K562 (cell line): Measurements from ENCODE around the gene MEAF6. TPM values are rescaled to one million over a fixed set of nuclear protein-coding genes. Genes with fewer than 3 reads are reported as not detected.

ENCODE experiments used
- BRCA1 ChIP-seq, 2 experiments: fragments of 450-650 bp in 1 of 2; sonication (generic) in 1 of 2; formaldehyde crosslinking in 1 of 2; IDR thresholded peaks; 2 replicates each; pipeline versions ENCODE4 v1.5.0 to v1.6.1; 2017 to 2020; ENCODE audit warnings: mild to moderate bottlenecking in 1 of 2, missing genetic modification reagents in 1 of 2
- EP300 ChIP-seq: IDR thresholded peaks from 2 replicates; pipeline ENCODE4 v1.6.1; 2012; ENCODE audit warnings: low read length, improper control_type of control experiment
- GATA2 ChIP-seq: sonication (generic); formaldehyde crosslinking; IDR thresholded peaks from 2 replicates; pipeline ENCODE4 v1.4.0; 2020; ENCODE audit warnings: mild to moderate bottlenecking, missing genetic modification reagents
- IFI16 ChIP-seq: fragments of 250-450 bp; sonication (Bioruptor Pico); IDR thresholded peaks from 2 replicates; pipeline ENCODE4 v2.1.2; 2022; ENCODE audit warnings: mild to moderate bottlenecking, inconsistent platforms
- MAFG ChIP-seq: fragments of 450-650 bp; conservative IDR thresholded peaks from 2 replicates; pipeline ENCODE4 v1.6.1; 2016; ENCODE audit warnings: missing genetic modification characterization, missing compliant biosample characterization
- MBD2 ChIP-seq: sonication (generic); IDR thresholded peaks from 2 replicates; pipeline ENCODE4 v1.6.1; 2016; ENCODE audit warnings: low read depth, borderline replicate concordance
- MYBL2 ChIP-seq, 2 experiments: fragments of 450-650 bp in 1 of 2; sonication (generic) in 1 of 2; formaldehyde crosslinking in 1 of 2; IDR thresholded peaks; 2 replicates each; pipeline versions ENCODE4 v1.6.1 to v1.8.1; 2017 to 2022; ENCODE audit warnings: borderline replicate concordance in 1 of 2, inconsistent platforms in 1 of 2, low read depth in 1 of 2, mild to moderate bottlenecking in 1 of 2, missing genetic modification reagents in 1 of 2, moderate library complexity in 1 of 2
- MYNN ChIP-seq, 2 experiments: sonication (generic); formaldehyde crosslinking in 1 of 2; IDR thresholded peaks; 2 replicates each; pipeline versions ENCODE4 v1.5.0 to v1.6.1; 2016 to 2020; ENCODE audit warnings: antibody characterized with exemption in 1 of 2, missing genetic modification reagents in 1 of 2
- NCOA4 ChIP-seq: fragments of 450-650 bp; IDR thresholded peaks from 2 replicates; pipeline ENCODE4 v1.6.1; 2018; ENCODE audit warnings: mild to moderate bottlenecking; ENCODE audit not compliant: partially characterized antibody
- NONO ChIP-seq, 2 experiments: fragments of 200-400 bp in 1 of 2; fragments of 450-650 bp in 1 of 2; formaldehyde crosslinking in 1 of 2; IDR thresholded peaks; 2 replicates each; pipeline ENCODE4 v1.6.1; 2017; ENCODE audit warnings: low read depth in 2 of 2, mild to moderate bottlenecking in 2 of 2, moderate library complexity in 2 of 2, low read length in 1 of 2
- NRF1 ChIP-seq, 2 experiments: fragments of 450-650 bp; IDR thresholded peaks in 1 of 2; conservative IDR thresholded peaks in 1 of 2; 2 replicates each; pipeline ENCODE4 v1.6.1; 2014; ENCODE audit warnings: mild to moderate bottlenecking in 2 of 2
- PTTG1 ChIP-seq: fragments of 450-650 bp; IDR thresholded peaks from 2 replicates; pipeline ENCODE4 v1.6.1; 2016; ENCODE audit warnings: low read depth, mild to moderate bottlenecking, missing genetic modification characterization, missing compliant biosample characterization
- SAFB ChIP-seq: fragments of 200-400 bp; formaldehyde crosslinking; IDR thresholded peaks from 2 replicates; pipeline ENCODE4 v1.6.1; 2017; ENCODE audit warnings: low read depth, low read length, borderline replicate concordance
- SNRNP70 ChIP-seq: fragments of 200-400 bp; formaldehyde crosslinking; optimal IDR thresholded peaks from 2 replicates; pipeline ENCODE3; 2017; ENCODE audit warnings: low read depth, low read length
- SRSF3 ChIP-seq: fragments of 200-400 bp; formaldehyde crosslinking; IDR thresholded peaks from 2 replicates; pipeline ENCODE4 v1.6.1; 2016; ENCODE audit warnings: mild to moderate bottlenecking, low read length, moderate library complexity; ENCODE audit not compliant: insufficient read depth
- TRIM28 ChIP-seq: fragments of 450-650 bp; IDR thresholded peaks from 2 replicates; pipeline ENCODE4 v1.6.1; 2017
- ZNF143 ChIP-seq: sonication (generic); formaldehyde crosslinking; IDR thresholded peaks from 2 replicates; pipeline ENCODE4 v1.9.0; 2022; ENCODE audit warnings: mild to moderate bottlenecking, missing genetic modification reagents
- ZNF586 ChIP-seq: fragments of 450-650 bp; formaldehyde crosslinking; conservative IDR thresholded peaks from 2 replicates; pipeline ENCODE4 v1.4.0; 2020; ENCODE audit warnings: mild to moderate bottlenecking, moderate library complexity
- polyA plus RNA-seq, 8 experiments: library from polyadenylated mRNA; depleted of rRNA in 4 of 8; stranded (reverse) in 5 of 8; unstranded in 3 of 8; fragments of >200 nt; fragmentation: Nextera tagmentation in 2 of 8; fragmentation: Illumina TruSeq in 1 of 8; extraction: Ambion mirVana in 2 of 8; extraction: Trizol in 1 of 8; gene quantifications; 2 replicates each; pipeline versions ENCODE4 v1.2.1 to v1.2.3, GENCODE V29; 2011 to 2014; ENCODE audit warnings: inconsistent platforms in 1 of 8, missing spikeins in 1 of 8
- total RNA-seq, 7 experiments: library from RNA; depleted of rRNA in 6 of 7; stranded (reverse); fragments of >200 nt in 6 of 7; fragmentation: Illumina TruSeq in 2 of 7; extraction: Trizol in 2 of 7; gene quantifications; 2 replicates each; pipeline versions ENCODE4 v1.2.1 to v1.2.3, GENCODE V29; 2011 to 2021; ENCODE audit warnings: low replicate concordance in 1 of 7
- TF ChIP-seq, protein P1 (sequence below), 2 experiments: fragments of 450-650 bp; IDR thresholded peaks; 2 replicates each; pipeline ENCODE4 v1.6.1; 2018; ENCODE audit warnings: mild to moderate bottlenecking in 2 of 2, low read depth in 1 of 2; ENCODE audit not compliant: partially characterized antibody in 2 of 2
- TF ChIP-seq, protein P2 (sequence below): fragments of 250-450 bp; sonication (Bioruptor Pico); IDR thresholded peaks from 2 replicates; pipeline ENCODE4 v1.5.0; 2021
- TF ChIP-seq, protein P3 (sequence below): sonication (generic); formaldehyde crosslinking; IDR thresholded peaks from 2 replicates; pipeline ENCODE4 v1.8.0; 2022; ENCODE audit warnings: mild to moderate bottlenecking, low read depth, missing genetic modification reagents

The MEAF6 gene
- total and polyA plus RNA-seq, 9 of the 15 experiments (the other 6 are each of a cell fraction or from before 2014, with no cell fraction given), result 55.0 to 151 (median 92.3) TPM

DNA sequence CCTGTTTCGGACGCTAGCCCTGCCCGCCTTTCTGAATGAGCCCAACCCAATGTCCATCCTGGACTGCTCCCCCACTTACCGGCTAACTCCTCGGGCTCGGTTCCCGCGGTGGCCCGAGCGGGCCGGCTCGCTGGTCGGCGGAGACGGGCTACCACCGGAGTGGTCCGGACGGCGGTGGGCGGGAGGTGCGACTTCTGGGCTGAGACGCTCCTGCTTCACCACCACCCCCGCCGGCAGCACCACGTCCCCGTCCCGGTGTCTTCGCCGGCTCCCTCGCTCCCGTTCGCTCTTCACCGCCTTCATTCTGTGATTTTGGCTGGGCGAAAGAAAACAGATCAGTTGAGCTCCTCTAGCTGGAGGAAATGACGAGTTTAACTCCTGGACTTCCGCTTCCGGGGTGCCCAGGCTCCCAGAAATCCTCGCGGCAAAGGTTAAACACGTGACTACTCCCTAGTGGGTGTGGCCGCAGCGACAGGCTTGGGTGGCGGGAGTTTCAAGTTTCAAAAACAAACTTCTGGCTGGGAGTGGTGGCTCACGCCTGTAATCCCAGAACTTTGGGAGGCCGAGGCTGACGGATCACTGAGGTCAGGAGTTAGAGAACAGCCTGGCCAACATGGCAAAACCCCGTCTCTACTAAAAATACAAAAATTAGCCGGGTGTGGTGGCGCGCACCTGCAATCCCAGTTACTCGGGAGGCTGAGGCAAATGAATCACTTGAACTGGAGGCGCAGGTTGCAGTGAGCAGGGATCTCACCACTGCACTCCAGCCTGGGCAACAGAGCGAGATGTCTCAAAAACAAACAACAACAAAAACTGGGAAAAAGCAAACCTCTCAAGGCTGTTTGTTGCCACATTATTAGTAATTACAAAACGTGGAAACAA lies 39.6 kb upstream of the MEAF6 start, which contains the start of gene SNIP1 (continued):
- TF ChIP-seq, protein P1, sequence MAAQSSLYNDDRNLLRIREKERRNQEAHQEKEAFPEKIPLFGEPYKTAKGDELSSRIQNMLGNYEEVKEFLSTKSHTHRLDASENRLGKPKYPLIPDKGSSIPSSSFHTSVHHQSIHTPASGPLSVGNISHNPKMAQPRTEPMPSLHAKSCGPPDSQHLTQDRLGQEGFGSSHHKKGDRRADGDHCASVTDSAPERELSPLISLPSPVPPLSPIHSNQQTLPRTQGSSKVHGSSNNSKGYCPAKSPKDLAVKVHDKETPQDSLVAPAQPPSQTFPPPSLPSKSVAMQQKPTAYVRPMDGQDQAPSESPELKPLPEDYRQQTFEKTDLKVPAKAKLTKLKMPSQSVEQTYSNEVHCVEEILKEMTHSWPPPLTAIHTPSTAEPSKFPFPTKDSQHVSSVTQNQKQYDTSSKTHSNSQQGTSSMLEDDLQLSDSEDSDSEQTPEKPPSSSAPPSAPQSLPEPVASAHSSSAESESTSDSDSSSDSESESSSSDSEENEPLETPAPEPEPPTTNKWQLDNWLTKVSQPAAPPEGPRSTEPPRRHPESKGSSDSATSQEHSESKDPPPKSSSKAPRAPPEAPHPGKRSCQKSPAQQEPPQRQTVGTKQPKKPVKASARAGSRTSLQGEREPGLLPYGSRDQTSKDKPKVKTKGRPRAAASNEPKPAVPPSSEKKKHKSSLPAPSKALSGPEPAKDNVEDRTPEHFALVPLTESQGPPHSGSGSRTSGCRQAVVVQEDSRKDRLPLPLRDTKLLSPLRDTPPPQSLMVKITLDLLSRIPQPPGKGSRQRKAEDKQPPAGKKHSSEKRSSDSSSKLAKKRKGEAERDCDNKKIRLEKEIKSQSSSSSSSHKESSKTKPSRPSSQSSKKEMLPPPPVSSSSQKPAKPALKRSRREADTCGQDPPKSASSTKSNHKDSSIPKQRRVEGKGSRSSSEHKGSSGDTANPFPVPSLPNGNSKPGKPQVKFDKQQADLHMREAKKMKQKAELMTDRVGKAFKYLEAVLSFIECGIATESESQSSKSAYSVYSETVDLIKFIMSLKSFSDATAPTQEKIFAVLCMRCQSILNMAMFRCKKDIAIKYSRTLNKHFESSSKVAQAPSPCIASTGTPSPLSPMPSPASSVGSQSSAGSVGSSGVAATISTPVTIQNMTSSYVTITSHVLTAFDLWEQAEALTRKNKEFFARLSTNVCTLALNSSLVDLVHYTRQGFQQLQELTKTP (IDR thresholded peaks at IDR 0.05; ENCODE audit: low read depth in 1 of 2, partially characterized antibody in 2 of 2), result peak in 1 of 2 experiments; percentile 85
- TF ChIP-seq SNRNP70 (no peak), MYNN (IDR thresholded peaks at IDR 0.05) (no peak), MYNN (CRISPR knock-in tag; IDR thresholded peaks at IDR 0.05) (no peak), MAFG (no peak), BRCA1 (IDR thresholded peaks at IDR 0.05) (no peak), BRCA1 (CRISPR knock-in tag; IDR thresholded peaks at IDR 0.05) (no peak), GATA2 (CRISPR knock-in tag) (no peak), NCOA4 (no peak), MYBL2 (IDR thresholded peaks at IDR 0.05; ENCODE audit: low read depth) (peak; percentile 98), MYBL2 (CRISPR knock-in tag; IDR thresholded peaks at IDR 0.05; ENCODE audit: borderline replicate concordance) (peak; percentile 49; the same call in 1 of the 2 replicates), SAFB (no peak), SRSF3 (no peak), TRIM28 (peak; percentile 99), IFI16 (CRISPR knock-in tag) (no peak), ZNF143 (CRISPR knock-in tag) (peak; percentile 86), NRF1 (conservative IDR thresholded peaks at IDR 0.05 in 1 of 2, IDR thresholded peaks at IDR 0.05 in 1 of 2) (peak; percentile 41 to 53; a peak in 3 of 4 replicates), EP300 (0 out of 2 replicates have a peak, but pooled peaks have one; percentile 24), ZNF586 (CRISPR knock-in tag) (no peak), PTTG1 (tag) (no peak), MBD2 (peak; percentile 81), NONO (IDR thresholded peaks at IDR 0.05; ENCODE audit: low read depth in 2 of 2, low read length in 1 of 2) (no peak)
- TF ChIP-seq, protein P2, sequence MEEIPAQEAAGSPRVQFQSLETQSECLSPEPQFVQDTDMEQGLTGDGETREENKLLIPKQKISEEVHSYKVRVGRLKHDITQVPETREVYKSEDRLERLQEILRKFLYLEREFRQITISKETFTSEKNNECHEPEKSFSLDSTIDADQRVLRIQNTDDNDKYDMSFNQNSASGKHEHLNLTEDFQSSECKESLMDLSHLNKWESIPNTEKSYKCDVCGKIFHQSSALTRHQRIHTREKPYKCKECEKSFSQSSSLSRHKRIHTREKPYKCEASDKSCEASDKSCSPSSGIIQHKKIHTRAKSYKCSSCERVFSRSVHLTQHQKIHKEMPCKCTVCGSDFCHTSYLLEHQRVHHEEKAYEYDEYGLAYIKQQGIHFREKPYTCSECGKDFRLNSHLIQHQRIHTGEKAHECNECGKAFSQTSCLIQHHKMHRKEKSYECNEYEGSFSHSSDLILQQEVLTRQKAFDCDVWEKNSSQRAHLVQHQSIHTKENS (CRISPR knock-in tag), result no peak
- TF ChIP-seq, protein P3, sequence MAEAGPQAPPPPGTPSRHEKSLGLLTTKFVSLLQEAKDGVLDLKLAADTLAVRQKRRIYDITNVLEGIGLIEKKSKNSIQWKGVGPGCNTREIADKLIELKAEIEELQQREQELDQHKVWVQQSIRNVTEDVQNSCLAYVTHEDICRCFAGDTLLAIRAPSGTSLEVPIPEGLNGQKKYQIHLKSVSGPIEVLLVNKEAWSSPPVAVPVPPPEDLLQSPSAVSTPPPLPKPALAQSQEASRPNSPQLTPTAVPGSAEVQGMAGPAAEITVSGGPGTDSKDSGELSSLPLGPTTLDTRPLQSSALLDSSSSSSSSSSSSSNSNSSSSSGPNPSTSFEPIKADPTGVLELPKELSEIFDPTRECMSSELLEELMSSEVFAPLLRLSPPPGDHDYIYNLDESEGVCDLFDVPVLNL, result peak; percentile 99
